Measurements from ENCODE around the gene FAM50A.

The FAM50A gene

GRCh38 chrX:154440623-154441357 is 3.2 kb upstream of the FAM50A start:
- DNase-seq = no peak

GRCh38 chrX:154441564-154441963 is 2.4 kb upstream of the FAM50A start:
- no peak for DNase-seq

- no peak for DNase-seq
Measured at GRCh38 chrX:154441984-154442707, 1.8 kb upstream of the FAM50A start.

GRCh38 chrX:154443479-154443910 is 446 bp upstream of the FAM50A start:
- no peak for DNase-seq

GRCh38 chrX:154444755-154445246 is 860 bp downstream of the FAM50A start:
- DNase-seq = no peak

GRCh38 chrX:154445776-154446175 is 1.8 kb downstream of the FAM50A start:
- no peak for DNase-seq

- DNase-seq = no peak
Measured at GRCh38 chrX:154446430-154446829, 2.5 kb downstream of the FAM50A start.

- DNase-seq = no peak
Measured at GRCh38 chrX:154448484-154448883, 4.5 kb downstream of the FAM50A start.

- DNase-seq = no peak
Measured at GRCh38 chrX:154449618-154450017, 5.7 kb downstream of the FAM50A start.

- DNase-seq = no peak
Measured at GRCh38 chrX:154450312-154450711, 6.4 kb downstream of the FAM50A start.

GRCh38 chrX:154452823-154453222 is 8.9 kb downstream of the FAM50A start:
- DNase-seq = no peak

- peak; percentile 43 for DNase-seq
Measured at GRCh38 chrX:154457491-154458115, 13.7 kb downstream of the FAM50A start.

- DNase-seq = peak; percentile 60
Measured at GRCh38 chrX:154458116-154458953, 14.4 kb downstream of the FAM50A start, which contains the start of gene PLXNA3. TSS of gene PLXNA3 (plus strand) at chrX:154458281. CDS start at chrX:154460184, 1,903 bp downstream.

GRCh38 chrX:154458954-154459778 is 15.2 kb downstream of the FAM50A start:
- peak; percentile 12 for DNase-seq

GRCh38 chrX:154459832-154460231 is 15.9 kb downstream of the FAM50A start:
- DNase-seq = no peak

GRCh38 chrX:154460326-154460725 is 16.4 kb downstream of the FAM50A start:
- DNase-seq = no peak

- DNase-seq = no peak
Measured at GRCh38 chrX:154462396-154462795, 18.5 kb downstream of the FAM50A start.

- DNase-seq = no peak
Measured at GRCh38 chrX:154463611-154464220, 19.8 kb downstream of the FAM50A start.

- no peak for DNase-seq
Measured at GRCh38 chrX:154464806-154465365, 20.9 kb downstream of the FAM50A start.

- DNase-seq = no peak
Measured at GRCh38 chrX:154465601-154466000, 21.7 kb downstream of the FAM50A start.

GRCh38 chrX:154466036-154466435 is 22.1 kb downstream of the FAM50A start:
- DNase-seq = no peak
